ENCODE results near the gene SRGAP3.
A peak's percentile ranks its signal among the peaks of the same experiment; 100 is the strongest.

Gene SRGAP3

GRCh38 chr3:9070961-9071360 lies 178.5 kb downstream of the SRGAP3 start:
- DNase-seq (ENCODE audit: low read depth) = no peak
- no peak for TF ChIP-seq CTCF (IDR thresholded peaks at IDR 0.05; ENCODE audit: low read length, missing control alignments)
- no peak overlapping the region for H3K4me3 ChIP-seq (replicated peaks; ENCODE audit: low read depth, low read length)

GRCh38 chr3:9069971-9070370 lies 179.5 kb downstream of the SRGAP3 start:
- TF ChIP-seq CTCF (IDR thresholded peaks at IDR 0.05; ENCODE audit: low read length, missing control alignments) = no peak
- no peak for DNase-seq (ENCODE audit: low read depth)
- H3K4me3 ChIP-seq (replicated peaks; ENCODE audit: low read depth, low read length) = no peak overlapping the region

GRCh38 chr3:9068051-9068450 lies 181.4 kb downstream of the SRGAP3 start:
- TF ChIP-seq CTCF (IDR thresholded peaks at IDR 0.05; ENCODE audit: low read length, missing control alignments) = no peak
- H3K4me3 ChIP-seq (replicated peaks; ENCODE audit: low read depth, low read length) = no peak overlapping the region
- DNase-seq (ENCODE audit: low read depth) = no peak

GRCh38 chr3:9067352-9067975 lies 182.0 kb downstream of the SRGAP3 start:
- no peak overlapping the region for H3K4me3 ChIP-seq (replicated peaks; ENCODE audit: low read depth, low read length)
- DNase-seq (ENCODE audit: low read depth) = peak; percentile 79
- peak; percentile 100 for TF ChIP-seq CTCF (IDR thresholded peaks at IDR 0.05; ENCODE audit: low read length, missing control alignments)

- no peak for DNase-seq (ENCODE audit: low read depth)
- no peak overlapping the region for H3K4me3 ChIP-seq (replicated peaks; ENCODE audit: low read depth, low read length)
- no peak for TF ChIP-seq CTCF (IDR thresholded peaks at IDR 0.05; ENCODE audit: low read length, missing control alignments)
These were observed 182.7 kb downstream of the SRGAP3 start for GRCh38 chr3:9066775-9067174.

GRCh38 chr3:9066141-9066540 lies 183.3 kb downstream of the SRGAP3 start:
- no peak for TF ChIP-seq CTCF (IDR thresholded peaks at IDR 0.05; ENCODE audit: low read length, missing control alignments)
- DNase-seq (ENCODE audit: low read depth) = no peak

GRCh38 chr3:9064850-9065249 lies 184.6 kb downstream of the SRGAP3 start:
- peak; percentile 22 for DNase-seq (ENCODE audit: low read depth)
- no peak for TF ChIP-seq CTCF (IDR thresholded peaks at IDR 0.05; ENCODE audit: low read length, missing control alignments)
- H3K4me3 ChIP-seq (replicated peaks; ENCODE audit: low read depth, low read length) = no peak overlapping the region

More at GRCh38 chr3:9066141-9066540, 183.3 kb downstream of the SRGAP3 start:
- H3K4me3 ChIP-seq (replicated peaks; ENCODE audit: low read depth, low read length) = no peak overlapping the region
